H1 (cell line): ENCODE measurements around the gene ADARB2. TPM values are rescaled to one million over a fixed set of nuclear protein-coding genes. Genes with fewer than 3 reads are reported as not detected.
A peak's percentile ranks its signal among the peaks of the same experiment; 100 is the strongest.

Experiments used
- CTCF ChIA-PET: fragments of 300-600 bp; sonication (Branson Sonifier 250); formaldehyde crosslinking; loops from one replicate; lab custom pipeline; 2021; ENCODE audit not compliant: partially characterized antibody; lab: Charles Lee
- POLR2A ChIA-PET: fragments of 300-600 bp; sonication (Branson Sonifier 250); formaldehyde crosslinking; loops from one replicate; lab custom pipeline; 2021; ENCODE audit warnings: inconsistent platforms; ENCODE audit not compliant: partially characterized antibody; lab: Charles Lee
- DNase-seq, 2 experiments: peaks; one replicate each; pipeline versions ENCODE4 v3.0.0 to v3.0.0-alpha.2; 2010 to 2022; ENCODE audit warnings: low spot score in 2 of 2, low read depth in 1 of 2, mixed read lengths in 1 of 2
- FAIRE-seq: peaks from 2 replicates; lab custom pipeline; 2011; peaks lifted over from hg19 to GRCh38; lab: Jason Lieb, UNC
- H2AFZ ChIP-seq: 2 replicates; pipeline ENCODE4 v1.8.1; 2012; ENCODE audit warnings: low read length, inconsistent platforms
- H2AK5ac ChIP-seq: 2 replicates; pipeline ENCODE4 v1.6.1; 2013; ENCODE audit warnings: low read depth, low read length
- H2BK120ac ChIP-seq: replicated peaks from 2 replicates; pipeline ENCODE3; 2013; ENCODE audit warnings: low read depth, low read length, inconsistent platforms
- H2BK12ac ChIP-seq: 2 replicates; pipeline ENCODE4 v1.6.1; 2013; ENCODE audit warnings: low read depth, low read length
- H2BK15ac ChIP-seq: 2 replicates; pipeline ENCODE4 v1.6.1; 2013; ENCODE audit warnings: low read length
- H2BK20ac ChIP-seq: 2 replicates; pipeline ENCODE4 v1.6.1; 2013; ENCODE audit warnings: low read length
- H2BK5ac ChIP-seq: 2 replicates; pipeline ENCODE4 v1.6.1; 2013; ENCODE audit warnings: low read depth, low read length
- H3K14ac ChIP-seq: 2 replicates; pipeline ENCODE4 v1.6.1; 2013; ENCODE audit warnings: inconsistent platforms; ENCODE audit not compliant: insufficient read length
- H3K18ac ChIP-seq: 2 replicates; pipeline ENCODE4 v1.6.1; 2013; ENCODE audit warnings: low read length; ENCODE audit errors: extremely low read depth
- H3K23ac ChIP-seq: 2 replicates; pipeline ENCODE4 v1.6.1; 2013; ENCODE audit warnings: inconsistent platforms; ENCODE audit not compliant: insufficient read length
- H3K23me2 ChIP-seq: 2 replicates; pipeline ENCODE4 v1.6.1; 2013; ENCODE audit warnings: low read depth, low read length
- H3K27ac ChIP-seq: 2 replicates; pipeline ENCODE4 v1.6.1; 2011; ENCODE audit warnings: low read depth, low read length, inconsistent platforms
- H3K27me3 ChIP-seq, 4 experiments: replicated peaks in 1 of 4; 1 replicate in 1 of 4; 2 replicates in 3 of 4; pipeline versions ENCODE4 v1.6.1 to v1.8.1; 2011 to 2013; ENCODE audit warnings: low read length in 3 of 4, mild to moderate bottlenecking in 3 of 4, inconsistent platforms in 2 of 4, mixed read lengths in 2 of 4, moderate library complexity in 1 of 4; ENCODE audit not compliant: control insufficient read depth in 3 of 4, insufficient read depth in 3 of 4; ENCODE audit errors: extremely low read depth in 1 of 4
- H3K36me3 ChIP-seq, 4 experiments: 2 replicates each; pipeline versions ENCODE4 v1.6.1 to v1.8.1; 2011 to 2013; ENCODE audit warnings: mild to moderate bottlenecking in 4 of 4, low read length in 3 of 4, moderate library complexity in 2 of 4, control low read depth in 1 of 4, inconsistent platforms in 1 of 4; ENCODE audit not compliant: insufficient read depth in 4 of 4, control insufficient read depth in 2 of 4
- H3K4ac ChIP-seq: replicated peaks from 2 replicates; pipeline ENCODE3; 2013; ENCODE audit warnings: low read length, low read depth, mixed read lengths, inconsistent platforms; ENCODE audit not compliant: insufficient read length
- H3K4me1 ChIP-seq, 4 experiments: replicated peaks in 1 of 4; 1 replicate in 1 of 4; 2 replicates in 3 of 4; pipeline versions ENCODE4 v1.6.1 to v1.8.1; 2011 to 2013; ENCODE audit warnings: low read length in 3 of 4, inconsistent platforms in 2 of 4, mixed read lengths in 1 of 4; ENCODE audit not compliant: insufficient read depth in 4 of 4, control insufficient read depth in 3 of 4
- H3K4me2 ChIP-seq, 2 experiments: 2 replicates each; pipeline versions ENCODE4 v1.6.1 to v1.8.1; 2011 to 2013; ENCODE audit warnings: low read depth in 2 of 2, low read length in 2 of 2, control low read depth in 1 of 2, inconsistent platforms in 1 of 2, mild to moderate bottlenecking in 1 of 2; ENCODE audit not compliant: insufficient read depth in 1 of 2
- H3K4me3 ChIP-seq, 4 experiments: fragments of 200-600, 300-600 bp in 1 of 4; sonication (generic), shearing (Covaris generic), sonication (Bioruptor Twin) in 1 of 4; 2 replicates each; pipeline versions ENCODE4 v1.5.1 to v1.8.1; 2011 to 2016; ENCODE audit warnings: low read length in 4 of 4, low read depth in 3 of 4, control low read depth in 2 of 4, inconsistent platforms in 2 of 4, mild to moderate bottlenecking in 2 of 4, mixed read lengths in 1 of 4, moderate library complexity in 1 of 4; ENCODE audit not compliant: insufficient read depth in 2 of 4; ENCODE audit errors: extremely low read depth in 1 of 4
- H3K56ac ChIP-seq: replicated peaks from 2 replicates; pipeline ENCODE3; 2013; ENCODE audit warnings: low read depth, mild to moderate bottlenecking, mixed read lengths, low read length, inconsistent platforms; ENCODE audit not compliant: insufficient read length
- H3K79me1 ChIP-seq: 2 replicates; pipeline ENCODE4 v1.6.1; 2013; ENCODE audit warnings: low read depth, low read length, control low read depth
- H3K79me2 ChIP-seq, 2 experiments: 2 replicates each; pipeline versions ENCODE4 v1.6.1 to v1.8.1; 2012 to 2013; ENCODE audit warnings: low read length in 2 of 2, mild to moderate bottlenecking in 2 of 2, inconsistent platforms in 1 of 2; ENCODE audit not compliant: insufficient read depth in 2 of 2, control insufficient read depth in 1 of 2
- H3K9ac ChIP-seq, 4 experiments: replicated peaks in 1 of 4; 1 replicate in 1 of 4; 2 replicates in 3 of 4; pipeline versions ENCODE4 v1.6.1 to v1.8.1; 2011 to 2013; ENCODE audit warnings: low read depth in 3 of 4, low read length in 3 of 4, control low read depth in 2 of 4, mild to moderate bottlenecking in 2 of 4, moderate library complexity in 2 of 4, inconsistent platforms in 1 of 4; ENCODE audit errors: extremely low read depth in 1 of 4
- H3K9me3 ChIP-seq, 2 experiments: 2 replicates each; pipeline versions ENCODE4 v1.6.1 to v1.8.1; 2012 to 2013; ENCODE audit warnings: mild to moderate bottlenecking in 2 of 2, moderate library complexity in 2 of 2, control low read depth in 1 of 2, inconsistent platforms in 1 of 2, low read depth in 1 of 2, low read length in 1 of 2, mixed read lengths in 1 of 2; ENCODE audit not compliant: insufficient read depth in 2 of 2
- H4K20me1 ChIP-seq, 2 experiments: replicated peaks in 1 of 2; 2 replicates each; pipeline versions ENCODE3 to v1.8.1; 2011 to 2013; ENCODE audit warnings: inconsistent platforms in 2 of 2, low read length in 2 of 2, mild to moderate bottlenecking in 1 of 2; ENCODE audit not compliant: insufficient read depth in 2 of 2, control insufficient read depth in 1 of 2
- H4K5ac ChIP-seq: 2 replicates; pipeline ENCODE4 v1.6.1; 2013; ENCODE audit warnings: low read length, low read depth, mixed read lengths, inconsistent platforms; ENCODE audit not compliant: insufficient read length
- H4K8ac ChIP-seq: 2 replicates; pipeline ENCODE4 v1.8.0; 2013; ENCODE audit warnings: mild to moderate bottlenecking, moderate library complexity, low read length, inconsistent platforms; ENCODE audit not compliant: insufficient read depth; ENCODE audit errors: extremely low read depth
- H4K91ac ChIP-seq: replicated peaks from 2 replicates; pipeline ENCODE3; 2013; ENCODE audit warnings: low read length, mixed read lengths, inconsistent platforms; ENCODE audit not compliant: insufficient read length
- BACH1 ChIP-seq: IDR thresholded peaks from 2 replicates; pipeline ENCODE4 v1.6.1; 2012; ENCODE audit warnings: low read length, improper control_type of control experiment
- BRCA1 ChIP-seq: IDR thresholded peaks from 2 replicates; pipeline ENCODE4 v1.6.1; 2012; ENCODE audit warnings: low read depth, low read length, improper control_type of control experiment
- EGR1 ChIP-seq: IDR thresholded peaks from 2 replicates; pipeline ENCODE4 v1.6.1; 2011; ENCODE audit warnings: low read depth, low read length, borderline replicate concordance
- EZH2 ChIP-seq: fragments of 200-600 bp; sonication (generic); IDR thresholded peaks from 2 replicates; pipeline ENCODE4 v1.7.1; 2012; ENCODE audit warnings: low read depth, mild to moderate bottlenecking, moderate library complexity, low read length, inconsistent platforms; ENCODE audit not compliant: severe bottlenecking
- GABPA ChIP-seq: IDR thresholded peaks from 2 replicates; pipeline ENCODE4 v1.6.1; 2011; ENCODE audit warnings: mild to moderate bottlenecking, low read length, moderate library complexity, borderline replicate concordance; ENCODE audit not compliant: insufficient read depth
- JUND ChIP-seq: IDR thresholded peaks from 2 replicates; pipeline ENCODE4 v1.6.1; 2011; ENCODE audit warnings: mild to moderate bottlenecking, improper control_type of control experiment, low read length
- KDM4A ChIP-seq: IDR thresholded peaks from one replicate; pipeline ENCODE4 v1.7.1; 2012; ENCODE audit warnings: low read depth, mild to moderate bottlenecking, moderate library complexity, low read length, inconsistent platforms; ENCODE audit not compliant: severe bottlenecking
- KDM5A ChIP-seq: fragments of 200-600 bp; IDR thresholded peaks from 2 replicates; pipeline ENCODE4 v1.7.1; 2012; ENCODE audit warnings: mild to moderate bottlenecking, low read length, inconsistent platforms, mixed read lengths
- RNF2 ChIP-seq: fragments of 200-900, 300-1000 bp; sonication (generic); IDR thresholded peaks from 2 replicates; pipeline ENCODE4 v1.7.1; 2016; ENCODE audit warnings: borderline replicate concordance, low read depth, mild to moderate bottlenecking, antibody characterized with exemption, low read length; ENCODE audit not compliant: poor library complexity, severe bottlenecking; ENCODE audit errors: missing control alignments
- SP2 ChIP-seq: IDR thresholded peaks from 2 replicates; pipeline ENCODE4 v1.6.1; 2012; ENCODE audit warnings: mild to moderate bottlenecking, low read length, inconsistent platforms
- TCF12 ChIP-seq: IDR thresholded peaks from 2 replicates; pipeline ENCODE4 v1.6.1; 2011; ENCODE audit warnings: low read depth, mild to moderate bottlenecking, low read length
- WGBS, 2 experiments: shearing (Covaris generic) in 1 of 2; methylation state at CpG; one replicate each; pipeline versions ENCODE4 v1.1.6 to v1.1.7; 2013 to 2015; ENCODE audit warnings: low lambda C conversion rate in 2 of 2, mixed read lengths in 2 of 2, inconsistent platforms in 1 of 2, low coverage in 1 of 2, missing lambda C conversion rate in 1 of 2; ENCODE audit not compliant: insufficient replicate concordance in 2 of 2, insufficient coverage in 1 of 2, insufficient read length in 1 of 2; ENCODE audit errors: extremely low coverage in 1 of 2, missing lambda C conversion rate in 1 of 2; 5-methylcytosine and 5-hydroxymethylcytosine counted together
- polyA plus RNA-seq, 7 experiments: library from polyadenylated mRNA; depleted of rRNA in 3 of 7; stranded (reverse) in 5 of 7; unstranded in 2 of 7; fragments of >200 nt in 5 of 7; fragments of 200-250 nt in 2 of 7; gene quantifications; 1 replicate in 5 of 7; 2 replicates in 1 of 7; 4 replicates in 1 of 7; pipeline versions ENCODE4 v1.2.1 to v1.2.3, GENCODE V29; 2011 to 2013; ENCODE audit warnings: missing spikeins in 2 of 7, mixed read lengths in 2 of 7
- total RNA-seq: library from RNA; stranded (reverse); fragmentation: NEBNext Ultra II Directional; extraction: Animal tissue kit (Norgen Biotek cat#: 25700); gene quantifications from 2 replicates; pipeline ENCODE4 v1.2.1, GENCODE V29; 2021
- TF ChIP-seq, protein P1 (sequence below): IDR thresholded peaks from 2 replicates; pipeline ENCODE4 v1.6.1; 2012; ENCODE audit warnings: inconsistent platforms

Gene ADARB2
- total and polyA plus RNA-seq, 2 of the 8 experiments (the other 6 are each of a cell fraction or from before 2014, with no cell fraction given), result 2.2 to 2.8 TPM

GRCh38 chr10:1173091-1173490 lies 564.2 kb downstream of the ADARB2 start:
- H3K4me3 ChIP-seq, result no peak overlapping the region
- H4K91ac ChIP-seq, result peak overlapping the region; percentile 77
- H3K4ac ChIP-seq, result no peak overlapping the region
- H2BK120ac ChIP-seq, result no peak overlapping the region
- H3K27ac ChIP-seq, result no peak overlapping the region
- no peak overlapping the region for H2BK12ac ChIP-seq
- no peak overlapping the region for H2AK5ac ChIP-seq
- H3K9me3 ChIP-seq, result no peaks in the 10 kb centered on the region
- H2AFZ ChIP-seq, result no peak overlapping the region
- H3K79me1 ChIP-seq, result no peaks in the 10 kb centered on the region
- H3K23ac ChIP-seq, result no peak overlapping the region
- H4K8ac ChIP-seq, result no peak overlapping the region; the same call in 1 of the 2 replicates
- H4K20me1 ChIP-seq, result peaks cover 0 to 3% of the 10 kb centered on the region in 2 experiments
- DNase-seq (no peak), FAIRE-seq (no peak)
- no peak overlapping the region for H3K18ac ChIP-seq
- H3K9ac ChIP-seq, result no peak overlapping the region
- H3K4me1 ChIP-seq, result no peaks in the 10 kb centered on the region; a peak in 1 of 7 replicates
- WGBS, 2 experiments, result 94% methylated on average over 27 of the region's 27 CpGs; no CpG with 5 or more reads in 1 of the 2 experiments
- H3K79me2 ChIP-seq, result no peaks in the 10 kb centered on the region
- H4K5ac ChIP-seq, result no peak overlapping the region
- H2BK5ac ChIP-seq, result no peak overlapping the region
- H3K56ac ChIP-seq, result no peak overlapping the region
- no peak overlapping the region for H2BK20ac ChIP-seq
- ChIA-PET CTCF (interaction anchor here (0.6 to 2.2 kb wide), 5 partner anchors 8 to 38 kb away, joined by 3 to 10 read pairs (median 3); no protein-coding TSS in a partner anchor), POLR2A (no interaction called here)
- peaks cover 0 to 5% (median 0%) of the 10 kb centered on the region in 4 experiments; a peak in 2 of 7 replicates for H3K27me3 ChIP-seq
- no peak overlapping the region for H2BK15ac ChIP-seq
- H3K36me3 ChIP-seq, result no peaks in the 10 kb centered on the region
- no peaks in the 10 kb centered on the region for H3K23me2 ChIP-seq
- H3K4me2 ChIP-seq, result no peak overlapping the region
- no peak overlapping the region for H3K14ac ChIP-seq
- TF ChIP-seq GABPA (no peak), SP2 (no peak), JUND (no peak), RNF2 (no peak), EZH2 (no peak), EGR1 (no peak), KDM4A (no peak), BACH1 (no peak), TCF12 (no peak), KDM5A (no peak), BRCA1 (no peak)
- TF ChIP-seq, protein P1, sequence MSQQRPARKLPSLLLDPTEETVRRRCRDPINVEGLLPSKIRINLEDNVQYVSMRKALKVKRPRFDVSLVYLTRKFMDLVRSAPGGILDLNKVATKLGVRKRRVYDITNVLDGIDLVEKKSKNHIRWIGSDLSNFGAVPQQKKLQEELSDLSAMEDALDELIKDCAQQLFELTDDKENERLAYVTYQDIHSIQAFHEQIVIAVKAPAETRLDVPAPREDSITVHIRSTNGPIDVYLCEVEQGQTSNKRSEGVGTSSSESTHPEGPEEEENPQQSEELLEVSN, result no peak
